ENCODE data around the gene MRFAP1L1. TPM values are rescaled to one million over a fixed set of nuclear protein-coding genes. Genes with fewer than 3 reads are reported as not detected.
A peak's percentile ranks its signal among the peaks of the same experiment; 100 is the strongest.

MRFAP1L1 gene
- total and polyA plus RNA-seq, 10 of the 15 experiments (the other 5 are each of a cell fraction or from before 2014, with no cell fraction given), result 30.6 to 85.1 (median 52.9) TPM

DNA sequence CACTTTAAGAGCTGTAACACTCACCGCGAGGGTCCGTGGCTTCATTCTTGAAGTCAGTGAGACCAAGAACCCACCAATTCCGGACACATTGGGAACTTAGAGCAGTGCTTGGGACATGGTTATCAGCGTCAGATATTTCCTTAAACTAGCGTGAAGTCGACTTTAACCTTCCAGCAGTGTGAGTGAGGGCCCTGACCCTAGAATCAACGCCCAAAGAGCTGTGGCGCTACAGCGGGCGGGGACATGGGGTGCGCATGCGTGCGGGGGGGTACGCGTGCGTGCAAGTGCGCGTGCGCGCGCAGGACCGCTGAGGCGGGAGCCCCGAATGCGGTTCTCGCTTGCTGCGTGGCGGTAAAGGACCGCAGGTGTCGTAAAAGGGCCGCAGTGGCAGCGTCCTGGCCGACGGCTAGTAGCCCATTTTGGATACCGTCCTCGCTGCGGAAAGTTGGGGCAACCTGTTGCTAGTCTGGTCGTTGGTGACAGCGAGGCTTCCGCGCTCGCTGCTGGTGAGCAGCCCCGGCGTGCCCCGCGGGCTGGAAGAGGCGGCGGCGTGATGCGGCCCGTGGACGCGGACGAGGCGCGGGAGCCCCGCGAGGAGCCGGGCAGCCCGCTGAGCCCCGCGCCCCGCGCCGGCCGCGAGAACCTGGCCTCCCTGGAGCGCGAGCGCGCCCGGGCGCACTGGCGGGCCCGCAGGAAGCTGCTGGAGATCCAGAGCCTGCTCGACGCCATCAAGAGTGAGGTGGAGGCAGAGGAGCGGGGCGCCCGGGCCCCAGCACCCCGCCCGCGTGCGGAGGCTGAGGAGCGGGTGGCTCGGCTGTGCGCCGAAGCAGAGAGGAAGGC is 35.8 kb downstream of the MRFAP1L1 start (continued):
- TF ChIP-seq, protein P1, sequence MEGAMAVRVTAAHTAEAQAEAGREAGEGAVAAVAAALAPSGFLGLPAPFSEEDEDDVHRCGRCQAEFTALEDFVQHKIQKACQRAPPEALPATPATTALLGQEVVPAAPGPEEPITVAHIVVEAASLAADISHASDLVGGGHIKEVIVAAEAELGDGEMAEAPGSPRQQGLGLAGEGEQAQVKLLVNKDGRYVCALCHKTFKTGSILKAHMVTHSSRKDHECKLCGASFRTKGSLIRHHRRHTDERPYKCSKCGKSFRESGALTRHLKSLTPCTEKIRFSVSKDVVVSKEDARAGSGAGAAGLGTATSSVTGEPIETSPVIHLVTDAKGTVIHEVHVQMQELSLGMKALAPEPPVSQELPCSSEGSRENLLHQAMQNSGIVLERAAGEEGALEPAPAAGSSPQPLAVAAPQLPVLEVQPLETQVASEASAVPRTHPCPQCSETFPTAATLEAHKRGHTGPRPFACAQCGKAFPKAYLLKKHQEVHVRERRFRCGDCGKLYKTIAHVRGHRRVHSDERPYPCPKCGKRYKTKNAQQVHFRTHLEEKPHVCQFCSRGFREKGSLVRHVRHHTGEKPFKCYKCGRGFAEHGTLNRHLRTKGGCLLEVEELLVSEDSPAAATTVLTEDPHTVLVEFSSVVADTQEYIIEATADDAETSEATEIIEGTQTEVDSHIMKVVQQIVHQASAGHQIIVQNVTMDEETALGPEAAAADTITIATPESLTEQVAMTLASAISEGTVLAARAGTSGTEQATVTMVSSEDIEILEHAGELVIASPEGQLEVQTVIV (IDR thresholded peaks at IDR 0.05; ENCODE audit: borderline replicate concordance, partially characterized antibody), result peak; percentile 99
- TF ChIP-seq SUPT20H (IDR thresholded peaks at IDR 0.05; ENCODE audit: borderline replicate concordance, control insufficient read depth, low read depth, low read length) (no peak), BACH1 (IDR thresholded peaks at IDR 0.05; ENCODE audit: borderline replicate concordance) (no peak), CBX5 (IDR thresholded peaks at IDR 0.05; ENCODE audit: low read depth) (no peak), TCF12 (IDR thresholded peaks at IDR 0.05; ENCODE audit: low read depth, low read length) (no peak), NFYA (IDR thresholded peaks at IDR 0.05; ENCODE audit: borderline replicate concordance, low read depth, low read length) (no peak), SMAD5 (IDR thresholded peaks at IDR 0.05; ENCODE audit: low read depth) (0 out of 2 replicates have a peak, but pooled peaks have one; percentile 22), STAT3 (IDR thresholded peaks at IDR 0.05; ENCODE audit: low read depth, low read length) (no peak), CHD1 (IDR thresholded peaks at IDR 0.05; ENCODE audit: low read depth, low read length) (no peak), YBX1 (IDR thresholded peaks at IDR 0.05) (no peak), KAT2A (conservative IDR thresholded peaks at IDR 0.05; ENCODE audit: control insufficient read depth, low read depth, low read length) (no peak), FOXK2 (IDR thresholded peaks at IDR 0.05) (no peak), ZNF24 (IDR thresholded peaks at IDR 0.05) (no peak), CEBPB (IDR thresholded peaks at IDR 0.05; ENCODE audit: borderline replicate concordance in 1 of 2, low read depth in 2 of 2, low read length in 2 of 2) (no peak), EZH2 (IDR thresholded peaks at IDR 0.05; ENCODE audit: borderline replicate concordance, control insufficient read depth, low read depth, low read length) (no peak), ESRRA (IDR thresholded peaks at IDR 0.05; ENCODE audit: low read length) (no peak), SREBF1 (IDR thresholded peaks at IDR 0.05; ENCODE audit: low read length) (no peak)
- TF ChIP-seq, protein P2, sequence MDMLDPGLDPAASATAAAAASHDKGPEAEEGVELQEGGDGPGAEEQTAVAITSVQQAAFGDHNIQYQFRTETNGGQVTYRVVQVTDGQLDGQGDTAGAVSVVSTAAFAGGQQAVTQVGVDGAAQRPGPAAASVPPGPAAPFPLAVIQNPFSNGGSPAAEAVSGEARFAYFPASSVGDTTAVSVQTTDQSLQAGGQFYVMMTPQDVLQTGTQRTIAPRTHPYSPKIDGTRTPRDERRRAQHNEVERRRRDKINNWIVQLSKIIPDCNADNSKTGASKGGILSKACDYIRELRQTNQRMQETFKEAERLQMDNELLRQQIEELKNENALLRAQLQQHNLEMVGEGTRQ (IDR thresholded peaks at IDR 0.05; ENCODE audit: borderline replicate concordance, low read depth, low read length), result no peak
- TF ChIP-seq, protein P3, sequence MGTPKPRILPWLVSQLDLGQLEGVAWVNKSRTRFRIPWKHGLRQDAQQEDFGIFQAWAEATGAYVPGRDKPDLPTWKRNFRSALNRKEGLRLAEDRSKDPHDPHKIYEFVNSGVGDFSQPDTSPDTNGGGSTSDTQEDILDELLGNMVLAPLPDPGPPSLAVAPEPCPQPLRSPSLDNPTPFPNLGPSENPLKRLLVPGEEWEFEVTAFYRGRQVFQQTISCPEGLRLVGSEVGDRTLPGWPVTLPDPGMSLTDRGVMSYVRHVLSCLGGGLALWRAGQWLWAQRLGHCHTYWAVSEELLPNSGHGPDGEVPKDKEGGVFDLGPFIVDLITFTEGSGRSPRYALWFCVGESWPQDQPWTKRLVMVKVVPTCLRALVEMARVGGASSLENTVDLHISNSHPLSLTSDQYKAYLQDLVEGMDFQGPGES (IDR thresholded peaks at IDR 0.05), result no peak
- TF ChIP-seq, protein P4, sequence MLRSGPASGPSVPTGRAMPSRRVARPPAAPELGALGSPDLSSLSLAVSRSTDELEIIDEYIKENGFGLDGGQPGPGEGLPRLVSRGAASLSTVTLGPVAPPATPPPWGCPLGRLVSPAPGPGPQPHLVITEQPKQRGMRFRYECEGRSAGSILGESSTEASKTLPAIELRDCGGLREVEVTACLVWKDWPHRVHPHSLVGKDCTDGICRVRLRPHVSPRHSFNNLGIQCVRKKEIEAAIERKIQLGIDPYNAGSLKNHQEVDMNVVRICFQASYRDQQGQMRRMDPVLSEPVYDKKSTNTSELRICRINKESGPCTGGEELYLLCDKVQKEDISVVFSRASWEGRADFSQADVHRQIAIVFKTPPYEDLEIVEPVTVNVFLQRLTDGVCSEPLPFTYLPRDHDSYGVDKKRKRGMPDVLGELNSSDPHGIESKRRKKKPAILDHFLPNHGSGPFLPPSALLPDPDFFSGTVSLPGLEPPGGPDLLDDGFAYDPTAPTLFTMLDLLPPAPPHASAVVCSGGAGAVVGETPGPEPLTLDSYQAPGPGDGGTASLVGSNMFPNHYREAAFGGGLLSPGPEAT (IDR thresholded peaks at IDR 0.05; ENCODE audit: low read depth), result no peak
- TF ChIP-seq, protein P5, sequence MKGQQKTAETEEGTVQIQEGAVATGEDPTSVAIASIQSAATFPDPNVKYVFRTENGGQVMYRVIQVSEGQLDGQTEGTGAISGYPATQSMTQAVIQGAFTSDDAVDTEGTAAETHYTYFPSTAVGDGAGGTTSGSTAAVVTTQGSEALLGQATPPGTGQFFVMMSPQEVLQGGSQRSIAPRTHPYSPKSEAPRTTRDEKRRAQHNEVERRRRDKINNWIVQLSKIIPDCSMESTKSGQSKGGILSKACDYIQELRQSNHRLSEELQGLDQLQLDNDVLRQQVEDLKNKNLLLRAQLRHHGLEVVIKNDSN (IDR thresholded peaks at IDR 0.05; ENCODE audit: borderline replicate concordance, extremely low read length, insufficient read depth, low read depth, low read length), result no peak

Measured in GM12878 (cell line).